AG09309 (cell line): ENCODE measurements around the gene RCL1.
"Not testable (repeated sequence)": the region's sequence is repeated elsewhere in the genome, so short reads cannot be mapped to it uniquely, and the experiment has no call there.

Experiments used
- DNase-seq: peaks from one replicate; pipeline ENCODE4 v3.0.0-alpha.2; 2010; ENCODE audit warnings: low read depth
- H3K4me3 ChIP-seq: 2 replicates; pipeline ENCODE4 v1.5.1; 2011; ENCODE audit warnings: mild to moderate bottlenecking, low read depth, low read length, moderate library complexity; ENCODE audit not compliant: control insufficient read depth
- TF ChIP-seq, protein P1 (sequence below): IDR thresholded peaks from 2 replicates; pipeline ENCODE4 v1.5.1; 2011; ENCODE audit warnings: mild to moderate bottlenecking, low read depth, low read length, inconsistent platforms; ENCODE audit not compliant: insufficient read depth, control insufficient read depth; ENCODE audit errors: missing control alignments

The RCL1 gene

GRCh38 chr9:4784403-4784802, 8.3 kb upstream of the RCL1 start:
- H3K4me3 ChIP-seq: no peak overlapping the region
- TF ChIP-seq, protein P1, sequence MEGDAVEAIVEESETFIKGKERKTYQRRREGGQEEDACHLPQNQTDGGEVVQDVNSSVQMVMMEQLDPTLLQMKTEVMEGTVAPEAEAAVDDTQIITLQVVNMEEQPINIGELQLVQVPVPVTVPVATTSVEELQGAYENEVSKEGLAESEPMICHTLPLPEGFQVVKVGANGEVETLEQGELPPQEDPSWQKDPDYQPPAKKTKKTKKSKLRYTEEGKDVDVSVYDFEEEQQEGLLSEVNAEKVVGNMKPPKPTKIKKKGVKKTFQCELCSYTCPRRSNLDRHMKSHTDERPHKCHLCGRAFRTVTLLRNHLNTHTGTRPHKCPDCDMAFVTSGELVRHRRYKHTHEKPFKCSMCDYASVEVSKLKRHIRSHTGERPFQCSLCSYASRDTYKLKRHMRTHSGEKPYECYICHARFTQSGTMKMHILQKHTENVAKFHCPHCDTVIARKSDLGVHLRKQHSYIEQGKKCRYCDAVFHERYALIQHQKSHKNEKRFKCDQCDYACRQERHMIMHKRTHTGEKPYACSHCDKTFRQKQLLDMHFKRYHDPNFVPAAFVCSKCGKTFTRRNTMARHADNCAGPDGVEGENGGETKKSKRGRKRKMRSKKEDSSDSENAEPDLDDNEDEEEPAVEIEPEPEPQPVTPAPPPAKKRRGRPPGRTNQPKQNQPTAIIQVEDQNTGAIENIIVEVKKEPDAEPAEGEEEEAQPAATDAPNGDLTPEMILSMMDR: no peak
- no peak for DNase-seq

GRCh38 chr9:4786599-4786998, 6.1 kb upstream of the RCL1 start:
- DNase-seq: no peak
- TF ChIP-seq, protein P1: no peak

DNA sequence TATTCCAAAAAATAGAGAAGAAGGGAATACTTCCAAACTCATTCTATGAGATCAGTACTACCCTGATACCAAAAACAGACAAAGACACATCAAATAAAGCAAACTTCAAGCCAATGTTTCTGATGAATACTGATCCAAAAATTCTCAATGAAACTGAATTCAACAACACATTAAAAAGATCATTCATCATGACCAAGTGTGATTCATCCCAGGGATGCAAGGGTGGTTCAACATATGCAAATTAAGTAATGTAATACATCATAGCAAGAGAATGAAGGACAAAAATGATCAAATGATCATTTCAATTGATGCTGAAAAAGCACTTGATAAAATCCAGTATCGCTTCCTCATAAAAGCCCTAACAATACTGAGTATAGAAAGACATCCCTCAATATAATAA, 4.9 kb upstream of the RCL1 start:
- TF ChIP-seq, protein P1: no peak
- no peak overlapping the region for H3K4me3 ChIP-seq

More at GRCh38 chr9:4786599-4786998, 6.1 kb upstream of the RCL1 start:
- H3K4me3 ChIP-seq: no peak overlapping the region

GRCh38 chr9:4788703-4789102, 4.0 kb upstream of the RCL1 start:
- no peak overlapping the region for H3K4me3 ChIP-seq
- TF ChIP-seq, protein P1: no peak
- DNase-seq: no peak

More for the DNA sequence above, 4.9 kb upstream of the RCL1 start:
- DNase-seq: no peak

DNA sequence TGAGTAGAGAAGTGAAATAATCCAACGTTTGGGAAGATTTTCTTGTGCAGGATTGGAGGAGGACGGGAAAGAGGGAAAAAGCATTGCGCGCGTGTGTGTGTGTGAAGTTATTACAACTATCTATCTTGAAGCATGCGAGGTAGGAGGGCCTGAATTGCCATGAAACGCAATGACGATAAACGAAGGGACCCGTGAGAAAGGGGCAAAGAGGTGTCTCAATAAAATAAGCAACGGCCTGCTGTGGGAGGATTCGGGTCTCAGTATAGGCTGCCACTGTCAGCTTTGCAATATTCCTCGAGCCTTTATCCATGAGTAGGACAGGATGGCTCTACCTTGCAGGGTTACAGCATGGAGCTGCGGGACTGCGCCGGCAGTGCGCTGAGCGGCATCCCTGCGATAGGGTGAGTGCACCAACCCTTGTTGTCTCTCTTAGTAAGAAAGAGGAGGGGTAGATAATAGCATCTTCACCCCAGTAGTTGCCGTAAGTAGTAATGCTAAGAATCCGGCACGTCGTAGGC, 631 bp upstream of the RCL1 start:
- TF ChIP-seq, protein P1: no peak
- no peak for DNase-seq

DNA sequence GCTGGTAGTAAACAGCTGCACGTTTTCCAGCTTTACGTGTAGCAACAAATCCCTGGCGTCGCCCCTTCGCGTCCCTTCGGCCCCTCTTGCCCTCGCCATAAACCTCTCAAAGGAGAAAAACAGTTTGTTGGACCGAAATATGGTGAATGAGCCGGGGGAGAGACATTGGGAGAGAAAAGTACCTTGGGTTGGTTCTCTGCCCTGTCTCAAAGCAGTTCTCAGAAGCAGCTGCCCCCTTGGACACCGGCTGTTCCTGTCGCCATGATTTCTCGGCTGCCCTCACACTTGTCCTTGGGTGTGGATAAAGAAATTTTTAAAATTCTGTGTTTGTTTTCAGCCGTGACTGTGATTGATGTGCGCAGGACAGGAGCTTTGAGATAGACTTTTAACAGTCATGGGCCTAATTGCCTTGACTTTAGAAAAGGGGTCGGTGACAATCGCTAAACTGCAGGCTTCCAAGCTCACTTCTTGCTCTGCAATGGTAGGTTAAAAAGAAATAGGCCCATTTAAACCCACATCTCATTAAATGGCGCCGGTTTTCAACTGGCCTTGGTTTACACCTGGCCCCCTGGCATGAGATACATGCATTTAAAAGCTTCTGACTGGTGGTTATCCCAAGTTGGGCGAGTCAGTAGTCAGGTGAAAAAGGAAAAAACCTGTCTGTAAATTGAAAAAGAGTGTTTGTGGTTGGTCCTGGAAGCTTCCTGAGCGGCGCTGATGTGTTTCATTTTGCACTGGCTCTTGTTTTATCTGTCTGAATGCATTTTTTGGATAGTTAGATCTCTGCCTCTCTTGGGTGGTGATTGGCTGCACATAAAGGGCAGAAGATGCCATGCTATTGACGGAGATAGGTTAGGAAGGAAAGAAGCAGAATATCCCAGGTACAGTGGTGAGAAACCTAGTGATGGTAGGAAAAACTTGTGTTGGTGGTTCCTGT, 983 bp downstream of the RCL1 start:
- TF ChIP-seq, protein P1: no peak
- H3K4me3 ChIP-seq: peak overlapping the region; percentile 88
- DNase-seq: no peak

More for the DNA sequence above, 631 bp upstream of the RCL1 start:
- H3K4me3 ChIP-seq: peak overlapping the region; percentile 53

DNA sequence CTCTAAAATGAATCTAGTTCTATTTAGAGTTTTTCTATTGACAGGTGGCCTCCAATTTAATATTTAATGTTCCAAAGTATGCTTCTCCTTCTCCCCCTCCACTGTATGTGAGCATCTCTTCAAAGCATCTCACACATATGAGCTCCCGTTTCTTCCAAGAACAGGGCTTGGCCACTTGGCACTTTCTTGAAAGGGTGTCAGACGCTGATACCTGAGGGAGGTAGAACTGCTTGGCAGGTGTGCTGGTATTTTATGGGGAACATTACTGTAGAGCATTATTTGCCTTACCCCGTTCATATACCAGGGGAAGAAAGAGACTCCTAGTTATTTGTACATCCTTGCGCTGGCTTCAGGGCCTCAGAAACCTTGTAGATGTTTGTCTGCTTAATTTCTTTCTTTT, 1.9 kb downstream of the RCL1 start:
- no peak for DNase-seq
- TF ChIP-seq, protein P1: no peak
- H3K4me3 ChIP-seq: no peak overlapping the region

GRCh38 chr9:4795108-4795507, 2.4 kb downstream of the RCL1 start:
- H3K4me3 ChIP-seq, DNase-seq: not testable (repeated sequence)
